GM10248 (cell line): ENCODE data around the gene SLC22A23.

ENCODE experiments used
- CTCF ChIA-PET: fragments of 300-600 bp; sonication (Branson Sonifier 250); formaldehyde crosslinking; extraction: SDS; loops from one replicate; lab custom pipeline; 2021; ENCODE audit warnings: antibody characterized with exemption; lab: Yijun Ruan, JAX
- POLR2A ChIA-PET: fragments of 350-650 bp; sonication (Branson Sonifier 250); formaldehyde crosslinking; extraction: SDS; loops from one replicate; lab custom pipeline; 2020; ENCODE audit warnings: antibody characterized with exemption; lab: Yijun Ruan, JAX
- DNase-seq: peaks from one replicate; pipeline ENCODE4 v3.0.0; 2012; ENCODE audit errors: extremely low spot score
- CTCF ChIP-seq: IDR thresholded peaks from 2 replicates; pipeline ENCODE4 v1.5.1; 2012; ENCODE audit warnings: mild to moderate bottlenecking, low read depth; ENCODE audit errors: extremely low read depth, missing control alignments, control extremely low read depth

SLC22A23 gene

GRCh38 chr6:3406362-3406821 lies 50.5 kb downstream of the SLC22A23 start:
- CTCF ChIA-PET, result no interaction called here
- TF ChIP-seq CTCF, result no peak
- no peak for DNase-seq
- POLR2A ChIA-PET, result no interaction called here

- no peak for DNase-seq
- POLR2A ChIA-PET, result no interaction called here
These were observed 51.2 kb downstream of the SLC22A23 start for GRCh38 chr6:3405679-3406078.

GRCh38 chr6:3405182-3405518 lies 51.7 kb downstream of the SLC22A23 start:
- TF ChIP-seq CTCF, result no peak
- ChIA-PET POLR2A (no interaction called here), CTCF (no interaction called here)
- no peak for DNase-seq

More at GRCh38 chr6:3405679-3406078, 51.2 kb downstream of the SLC22A23 start:
- no peak for TF ChIP-seq CTCF
- CTCF ChIA-PET, result no interaction called here

- no peak for DNase-seq
- no peak for TF ChIP-seq CTCF
- ChIA-PET POLR2A (interaction anchor here (1.2 kb wide), 1 partner anchor 14 kb away, joined by 3 read pairs; no protein-coding TSS in a partner anchor), CTCF (interaction anchor here (0.8 to 1.2 kb wide), 3 partner anchors 9 to 67 kb away, joined by 3 to 11 read pairs (median 3); no protein-coding TSS in a partner anchor)
These were observed 53.3 kb downstream of the SLC22A23 start for GRCh38 chr6:3403238-3404173.

- no peak for DNase-seq
- no peak for TF ChIP-seq CTCF
- ChIA-PET POLR2A (no interaction called here), CTCF (no interaction called here)
These were observed 54.3 kb downstream of the SLC22A23 start for GRCh38 chr6:3402310-3403237.

GRCh38 chr6:3400162-3400561 lies 56.7 kb downstream of the SLC22A23 start:
- no peak for DNase-seq
- POLR2A ChIA-PET, result no interaction called here
- CTCF ChIA-PET, result interaction anchor here (0.8 to 1.1 kb wide), 4 partner anchors 9 to 153 kb away, joined by 3 read pairs; no protein-coding TSS in a partner anchor
- TF ChIP-seq CTCF, result no peak
